CD4-positive, alpha-beta memory T cell (primary cell): ENCODE measurements around the gene RAB14. TPM values are rescaled to one million over a fixed set of nuclear protein-coding genes. Genes with fewer than 3 reads are reported as not detected.

Source experiments
- CTCF ChIA-PET: fragments of 350-600 bp; sonication (Branson Sonifier 250); formaldehyde crosslinking; loops from one replicate; lab custom pipeline; 2021; ENCODE audit warnings: inconsistent platforms; ENCODE audit not compliant: partially characterized antibody; lab: Charles Lee
- POLR2A ChIA-PET: fragments of 350-600 bp; sonication (Branson Sonifier 250); formaldehyde crosslinking; loops from one replicate; lab custom pipeline; 2021; ENCODE audit not compliant: partially characterized antibody; lab: Charles Lee
- DNase-seq, 5 donors: peaks; one replicate each; pipeline versions ENCODE4 v3.0.0 to v3.0.0-alpha.2; 2020 to 2022; ENCODE audit warnings: mixed read lengths in 1 of 5
- H3K27ac ChIP-seq: one replicate; pipeline ENCODE4 v1.7.0; 2013; ENCODE audit warnings: low read depth, low read length
- H3K27me3 ChIP-seq: 2 replicates; pipeline ENCODE4 v1.7.0; 2013; ENCODE audit warnings: mild to moderate bottlenecking, low read length, moderate library complexity; ENCODE audit not compliant: insufficient read depth
- H3K36me3 ChIP-seq: 2 replicates; pipeline ENCODE4 v1.7.0; 2013; ENCODE audit warnings: mild to moderate bottlenecking, low read length, moderate library complexity; ENCODE audit not compliant: insufficient read depth
- H3K4me1 ChIP-seq: 2 replicates; pipeline ENCODE4 v1.7.0; 2013; ENCODE audit warnings: mild to moderate bottlenecking, low read length, moderate library complexity; ENCODE audit not compliant: insufficient read depth
- H3K4me3 ChIP-seq, 2 donors: one replicate each; pipeline ENCODE4 v1.7.0; 2013; ENCODE audit warnings: low read length in 2 of 2, mild to moderate bottlenecking in 1 of 2
- H3K9me3 ChIP-seq, 2 donors: one replicate each; pipeline ENCODE4 v1.7.0; 2013; ENCODE audit warnings: low read length in 2 of 2, control low read depth in 1 of 2; ENCODE audit not compliant: control insufficient read depth in 1 of 2
- H3K27ac Mint-ChIP-seq, 7 donors: one replicate each; pipeline ENCODE4 v1.8.0; 2020 to 2021; ENCODE audit warnings: mixed read lengths in 7 of 7, mild to moderate bottlenecking in 6 of 7, inconsistent platforms in 3 of 7, moderate library complexity in 3 of 7
- H3K27me3 Mint-ChIP-seq, 2 donors: one replicate each; pipeline ENCODE4 v1.8.0; 2020 to 2021; ENCODE audit warnings: mixed read lengths in 2 of 2
- H3K36me3 Mint-ChIP-seq, 2 donors: one replicate each; pipeline ENCODE4 v1.8.0; 2020 to 2021; ENCODE audit warnings: mixed read lengths in 2 of 2, inconsistent platforms in 1 of 2, mild to moderate bottlenecking in 1 of 2
- H3K4me1 Mint-ChIP-seq, 4 donors: one replicate each; pipeline ENCODE4 v1.8.0; 2020 to 2021; ENCODE audit warnings: mixed read lengths in 4 of 4, mild to moderate bottlenecking in 1 of 4
- H3K4me3 Mint-ChIP-seq, 8 donors: one replicate each; pipeline ENCODE4 v1.8.0; 2020 to 2021; ENCODE audit warnings: mixed read lengths in 8 of 8, mild to moderate bottlenecking in 7 of 8, moderate library complexity in 6 of 8, inconsistent platforms in 3 of 8
- H3K9me3 Mint-ChIP-seq, 8 donors: one replicate each; pipeline ENCODE4 v1.8.0; 2020 to 2021; ENCODE audit warnings: mixed read lengths in 8 of 8, mild to moderate bottlenecking in 5 of 8, inconsistent platforms in 3 of 8, moderate library complexity in 1 of 8
- intact Hi-C: fragments of 100-400 bp; cut with micrococcal nuclease; formaldehyde crosslinking; loops from one replicate; pipeline ENCODE4 v1.15.1; 2023
- polyA plus RNA-seq, 2 donors: library from polyadenylated mRNA; unstranded; fragments of 300-500 nt; fragmentation: Illumina TruSeq; gene quantifications; one replicate each; pipeline ENCODE4 v1.2.3, GENCODE V29; 2021
- total RNA-seq, 2 experiments: library from RNA; stranded (reverse); gene quantifications; one replicate each; pipeline ENCODE4 v1.2.3, GENCODE V29; 2021

RAB14 gene
- total and polyA plus RNA-seq, 4 experiments from 2014 or later: 34.8 to 68.1 (median 59.8) TPM

GRCh38 chr9:121210536-121210935 lies 8.9 kb upstream of the RAB14 start:
- Mint-ChIP-seq H3K27me3 (no peaks in the 10 kb centered on the region), H3K4me1 (peaks cover 7 to 21% (median 10%) of the 10 kb centered on the region in 4 donors), H3K27ac (no peak overlapping the region), H3K9me3 (no peaks in the 10 kb centered on the region), H3K36me3 (no peaks in the 10 kb centered on the region), H3K4me3 (no peak overlapping the region)
- CTCF ChIA-PET: interaction anchor here (0.6 to 4.7 kb wide), 3 partner anchors 10 to 190 kb away, joined by 3 to 32 read pairs (median 26); partner anchors contain the start of gene RAB14
- no peak overlapping the region for H3K4me3 ChIP-seq
- H3K9me3 ChIP-seq: no peaks in the 10 kb centered on the region
- no peak for DNase-seq
- H3K36me3 ChIP-seq: no peaks in the 10 kb centered on the region
- intact Hi-C loops: no loop called here
- POLR2A ChIA-PET: interaction anchor here (5.7 kb wide), 1 partner anchor 10 kb away, joined by 35 read pairs; the partner anchor contains the start of gene RAB14
- H3K27ac ChIP-seq: no peak overlapping the region
- peaks cover 18% of the 10 kb centered on the region for H3K4me1 ChIP-seq
- no peaks in the 10 kb centered on the region for H3K27me3 ChIP-seq

GRCh38 chr9:121207371-121207940 lies 5.8 kb upstream of the RAB14 start:
- H3K27me3 Mint-ChIP-seq: no peaks in the 10 kb centered on the region
- H3K4me1 Mint-ChIP-seq: peaks cover 9 to 16% (median 13%) of the 10 kb centered on the region in 4 donors
- DNase-seq: no peak
- H3K27ac Mint-ChIP-seq: no peak overlapping the region
- H3K4me3 ChIP-seq: no peak overlapping the region
- no peaks in the 10 kb centered on the region for H3K36me3 Mint-ChIP-seq
- H3K4me3 Mint-ChIP-seq: no peak overlapping the region
- H3K4me1 ChIP-seq: peaks cover 13% of the 10 kb centered on the region
- no peaks in the 10 kb centered on the region for H3K9me3 ChIP-seq
- ChIA-PET CTCF (interaction anchor here (2.8 kb wide), 1 partner anchor 112 kb away, joined by 9 read pairs; no protein-coding TSS in a partner anchor), POLR2A (no interaction called here)
- no peaks in the 10 kb centered on the region for H3K36me3 ChIP-seq
- no peak overlapping the region for H3K27ac ChIP-seq
- intact Hi-C loops: loop anchor here (10.0 kb wide), 2 partner anchors 313 to 453 kb away; no protein-coding TSS in a partner anchor
- no peaks in the 10 kb centered on the region for H3K9me3 Mint-ChIP-seq
- no peaks in the 10 kb centered on the region for H3K27me3 ChIP-seq

GRCh38 chr9:121206516-121207370 lies 5.1 kb upstream of the RAB14 start:
- H3K27me3 Mint-ChIP-seq: no peaks in the 10 kb centered on the region
- intact Hi-C loops: loop anchor here (10.0 kb wide), 2 partner anchors 312 to 452 kb away; no protein-coding TSS in a partner anchor
- ChIA-PET POLR2A (no interaction called here), CTCF (no interaction called here)
- H3K36me3 ChIP-seq: no peaks in the 10 kb centered on the region
- H3K27ac ChIP-seq: no peak overlapping the region
- H3K27me3 ChIP-seq: no peaks in the 10 kb centered on the region
- no peak overlapping the region for H3K4me3 ChIP-seq
- peaks cover 14 to 23% (median 20%) of the 10 kb centered on the region in 4 donors for H3K4me1 Mint-ChIP-seq
- peaks cover 13% of the 10 kb centered on the region for H3K4me1 ChIP-seq
- H3K9me3 Mint-ChIP-seq: peaks cover 0 to 3% (median 0%) of the 10 kb centered on the region in 8 donors
- H3K4me3 Mint-ChIP-seq: no peak overlapping the region
- DNase-seq: no peak
- H3K36me3 Mint-ChIP-seq: peaks cover 0 to 3% of the 10 kb centered on the region in 2 donors
- peak overlapping the region in 1 of 7 donors; percentile 32 for H3K27ac Mint-ChIP-seq
- no peaks in the 10 kb centered on the region for H3K9me3 ChIP-seq

DNA sequence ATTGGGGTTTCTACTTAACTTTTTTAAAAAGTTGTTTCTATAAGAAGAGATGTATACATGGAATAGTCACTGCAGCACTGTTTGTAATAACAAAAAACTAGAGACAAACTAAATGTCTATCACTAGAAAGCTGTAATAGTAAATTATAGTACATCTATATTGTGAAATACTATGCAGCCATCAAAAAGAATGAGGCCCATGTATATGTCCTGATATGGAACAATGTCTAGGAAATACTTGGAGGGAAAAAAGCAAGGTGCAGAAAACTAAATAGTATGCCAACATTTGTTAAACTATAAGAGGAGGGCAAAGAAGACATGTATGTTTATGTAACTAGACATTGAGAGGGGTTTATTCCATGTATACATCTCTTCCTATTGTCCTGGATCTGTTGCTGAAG lies 2.9 kb upstream of the RAB14 start:
- no peak overlapping the region for H3K4me3 ChIP-seq
- H3K27me3 ChIP-seq: no peaks in the 10 kb centered on the region
- POLR2A ChIA-PET: no interaction called here
- CTCF ChIA-PET: interaction anchor here (0.9 to 1.6 kb wide), 2 partner anchors 8 to 83 kb away, joined by 3 to 6 read pairs; no protein-coding TSS in a partner anchor
- intact Hi-C loops: loop anchor here (5.0 to 10.0 kb wide), 4 partner anchors 132 to 1703 kb away; partner anchors contain the start of genes CNTRL and RC3H2
- H3K36me3 ChIP-seq: no peaks in the 10 kb centered on the region
- no peak overlapping the region for H3K27ac ChIP-seq
- Mint-ChIP-seq H3K9me3 (peaks cover 0 to 5% (median 0%) of the 10 kb centered on the region in 8 donors), H3K27ac (no peak overlapping the region), H3K4me3 (no peak overlapping the region), H3K36me3 (peaks cover 0 to 14% of the 10 kb centered on the region in 2 donors), H3K27me3 (no peaks in the 10 kb centered on the region), H3K4me1 (peaks cover 19 to 39% (median 28%) of the 10 kb centered on the region in 4 donors)
- no peak for DNase-seq
- peaks cover 23% of the 10 kb centered on the region for H3K4me1 ChIP-seq
- H3K9me3 ChIP-seq: no peaks in the 10 kb centered on the region

DNA sequence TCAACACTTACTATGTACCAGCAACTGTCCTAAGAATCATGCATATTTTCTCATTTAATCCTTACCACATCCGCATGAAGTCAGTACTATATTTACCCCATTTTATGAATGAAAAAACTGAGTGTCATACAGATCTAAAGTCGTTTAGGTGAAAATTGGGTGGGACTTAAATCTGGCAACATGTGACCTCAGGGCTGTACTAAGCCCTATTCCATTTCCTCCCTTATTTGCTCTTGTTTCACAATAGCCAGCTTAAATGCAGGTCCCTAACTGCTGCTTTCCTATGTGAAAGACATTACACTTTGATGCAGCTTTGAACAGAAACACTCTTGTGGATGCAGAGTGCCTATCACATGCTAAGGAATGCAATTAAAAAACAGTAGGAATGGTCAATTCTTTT lies 2.5 kb upstream of the RAB14 start:
- intact Hi-C loops: loop anchor here (5.0 to 10.0 kb wide), 4 partner anchors 132 to 1703 kb away; partner anchors contain the start of genes CNTRL and RC3H2
- H3K4me3 ChIP-seq: no peak overlapping the region
- Mint-ChIP-seq H3K4me1 (peaks cover 23 to 44% (median 32%) of the 10 kb centered on the region in 4 donors), H3K4me3 (peak overlapping the region in 1 of 8 donors; percentile 37), H3K27ac (peak overlapping the region in 1 of 7 donors; percentile 11), H3K9me3 (peaks cover 0 to 5% (median 0%) of the 10 kb centered on the region in 8 donors), H3K27me3 (no peaks in the 10 kb centered on the region), H3K36me3 (peaks cover 0 to 14% of the 10 kb centered on the region in 2 donors)
- CTCF ChIA-PET: interaction anchor here (1.6 kb wide), 1 partner anchor 9 kb away, joined by 6 read pairs; no protein-coding TSS in a partner anchor
- POLR2A ChIA-PET: no interaction called here
- H3K27me3 ChIP-seq: no peaks in the 10 kb centered on the region
- no peak overlapping the region for H3K27ac ChIP-seq
- H3K9me3 ChIP-seq: no peaks in the 10 kb centered on the region
- DNase-seq: no peak
- no peaks in the 10 kb centered on the region for H3K36me3 ChIP-seq
- peaks cover 28% of the 10 kb centered on the region for H3K4me1 ChIP-seq

GRCh38 chr9:121201045-121201737 lies 478 bp downstream of the RAB14 start:
- intact Hi-C loops: loop anchor here (2.0 to 10.0 kb wide), 5 partner anchors 14 to 1706 kb away; partner anchors contain the start of genes CNTRL and RC3H2
- H3K4me3 ChIP-seq: peak overlapping the region; percentile 64 to 70
- H3K27ac ChIP-seq: peak overlapping the region; percentile 87
- Mint-ChIP-seq H3K9me3 (peaks cover 0 to 5% (median 0%) of the 10 kb centered on the region in 8 donors), H3K27ac (peak overlapping the region; percentile 95 to 99 (median 96)), H3K4me3 (peak overlapping the region; percentile 94 to 97 (median 95)), H3K27me3 (no peaks in the 10 kb centered on the region), H3K36me3 (peaks cover 0 to 16% of the 10 kb centered on the region in 2 donors), H3K4me1 (peaks cover 39 to 66% (median 46%) of the 10 kb centered on the region in 4 donors)
- ChIA-PET CTCF (interaction anchor here (0.5 to 4.6 kb wide), 7 partner anchors 9 to 373 kb away, joined by 3 to 32 read pairs (median 4); no protein-coding TSS in a partner anchor), POLR2A (interaction anchor here (0.6 to 3.7 kb wide), 18 partner anchors 9 to 489 kb away, joined by 3 to 35 read pairs (median 6); partner anchors contain the start of genes CNTRL and FBXW2)
- no peaks in the 10 kb centered on the region for H3K27me3 ChIP-seq
- DNase-seq: peak; percentile 47 to 67 (median 54)
- H3K36me3 ChIP-seq: no peaks in the 10 kb centered on the region
- H3K4me1 ChIP-seq: peaks cover 45% of the 10 kb centered on the region
- no peaks in the 10 kb centered on the region for H3K9me3 ChIP-seq
